Adrenal gland (tissue), 12 donors: Measurements from ENCODE around the gene CFD. TPM values are rescaled to one million over a fixed set of nuclear protein-coding genes. Genes with fewer than 3 reads are reported as not detected.

Experiments
- DNase-seq, 7 donors: peaks; one replicate each; pipeline ENCODE4 v3.0.0-alpha.2; 2019 to 2020
- H3K27ac ChIP-seq, 5 donors: fragments of 200-600 bp; sonication (generic) in 4 of 5; 1 replicate in 3 of 5; 2 replicates in 2 of 5; pipeline versions ENCODE4 v1.5.1 to v1.8.0; 2016 to 2020; ENCODE audit warnings: mild to moderate bottlenecking in 1 of 5
- H3K27me3 ChIP-seq: fragments of 200-600 bp; 2 replicates; pipeline ENCODE4 v1.8.0; 2021
- H3K36me3 ChIP-seq, 2 donors: fragments of 200-600 bp; replicated peaks in 1 of 2; 1 replicate in 1 of 2; 2 replicates in 1 of 2; pipeline versions ENCODE4 v1.5.1 to v1.8.0; 2018 to 2022
- H3K4me1 ChIP-seq, 2 donors: fragments of 200-600 bp; replicated peaks in 1 of 2; 1 replicate in 1 of 2; 2 replicates in 1 of 2; pipeline versions ENCODE4 v1.5.1 to v1.8.0; 2018 to 2021
- H3K4me3 ChIP-seq, 4 donors: fragments of 200-600 bp; sonication (generic) in 3 of 4; one replicate each; pipeline ENCODE4 v1.5.1; 2016 to 2018
- H3K9me3 ChIP-seq, 3 donors: fragments of 200-600 bp; sonication (generic) in 1 of 3; replicated peaks in 1 of 3; 1 replicate in 2 of 3; 2 replicates in 1 of 3; pipeline versions ENCODE4 v1.5.1 to v1.8.0; 2016 to 2021
- CTCF ChIP-seq, 6 experiments: fragments of 450-650 bp in 4 of 6; fragments of 200-600 bp in 2 of 6; sonication (generic) in 1 of 6; IDR thresholded peaks; 1 replicate in 5 of 6; 2 replicates in 1 of 6; pipeline versions ENCODE4 v1.5.1 to v1.8.0; 2016 to 2021; ENCODE audit warnings: antibody characterized with exemption in 6 of 6, mild to moderate bottlenecking in 2 of 6, moderate library complexity in 1 of 6
- POLR2A ChIP-seq, 2 donors: fragments of 450-650 bp; IDR thresholded peaks; one replicate each; pipeline ENCODE4 v1.6.1; 2017; ENCODE audit warnings: antibody characterized with exemption in 2 of 2, mild to moderate bottlenecking in 2 of 2, moderate library complexity in 1 of 2
- WGBS, 4 donors: extraction: QIAGEN DNeasy Blood & Tissue Kit in 2 of 4; methylation state at CpG; one replicate each; pipeline versions ENCODE4 v1.1.5 to v1.1.7; 2013 to 2017; 5-methylcytosine and 5-hydroxymethylcytosine counted together
- intact Hi-C, 2 donors: fragments of 100-400 bp; cut with DNase I; formaldehyde crosslinking; loops; one replicate each; pipeline versions ENCODE4 v1.14.1 to v1.15.0; 2022 to 2023
- polyA plus RNA-seq, 3 donors: library from polyadenylated mRNA; stranded (reverse); fragments of 200-250 nt in 2 of 3; fragments of 350-450 nt in 1 of 3; fragmentation: Illumina TruSeq in 1 of 3; extraction: RNeasy Lipid Tissue Mini Kit (QIAGEN cat#74804) in 1 of 3; gene quantifications; one replicate each; pipeline ENCODE4 v1.2.3, GENCODE V29; 2013 to 2014
- total RNA-seq, 9 donors: library from RNA; depleted of rRNA in 4 of 9; stranded (reverse); fragments of >200 nt in 4 of 9; fragments of 120-200 nt in 1 of 9; fragmentation: NEBNext Ultra II Directional in 1 of 9; extraction: Animal tissue kit (Norgen Biotek cat#: 25700) in 1 of 9; gene quantifications; one replicate each; pipeline versions ENCODE4 v1.1.0 to v1.2.4, GENCODE V29; 2013 to 2023
- donor health status: healthy with polysubstance abuse.
- donor health status: Bipolar disorder and iron deficiency.
- donor health status: DM: yes; HTN: yes; CAD: no.
- donor health status: DM: no; HTN: no; CAD: no.
- donor health status: DM: no; HTN: no; CAD: no.
- donor health status: DM: yes; HTN: yes; CAD: no.

The CFD gene
- total and polyA plus RNA-seq, 12 donors: 0.92 to 466 (median 55.1) TPM

GRCh38 chr19:892894-893689, 33.6 kb downstream of the CFD start, which contains the start of the genes MED16 and RNU6-9:
TSS of gene MED16 (minus strand) at chr19:893187. CDS start at chr19:891131, 2,056 bp downstream.
TSS of gene RNU6-9 (plus strand) at chr19:893484.
- Histone ChIP-seq H3K36me3 (peaks cover 0 to 16% of the 10 kb centered on the region in 2 donors), H3K27me3 (no peaks in the 10 kb centered on the region), H3K27ac (peak within 1 kb of the TSS; percentile 55 to 91 (median 87)), H3K4me1 (peaks cover 6 to 8% of the 10 kb centered on the region in 2 donors), H3K4me3 (peak within 1 kb of the TSS; percentile 52 to 99 (median 77)), H3K9me3 (no peaks in the 10 kb centered on the region)
- TF ChIP-seq POLR2A (IDR thresholded peaks at IDR 0.05): peak; percentile 43 to 56
- no peak for TF ChIP-seq CTCF (IDR thresholded peaks at IDR 0.05)
- intact Hi-C loops: no loop called here
- WGBS, 4 donors: 0 to 2% (median 1%) methylated on average over 17 to 69 of the region's 69 CpGs
- peak; percentile 90 to 96 (median 93) for DNase-seq

DNA sequence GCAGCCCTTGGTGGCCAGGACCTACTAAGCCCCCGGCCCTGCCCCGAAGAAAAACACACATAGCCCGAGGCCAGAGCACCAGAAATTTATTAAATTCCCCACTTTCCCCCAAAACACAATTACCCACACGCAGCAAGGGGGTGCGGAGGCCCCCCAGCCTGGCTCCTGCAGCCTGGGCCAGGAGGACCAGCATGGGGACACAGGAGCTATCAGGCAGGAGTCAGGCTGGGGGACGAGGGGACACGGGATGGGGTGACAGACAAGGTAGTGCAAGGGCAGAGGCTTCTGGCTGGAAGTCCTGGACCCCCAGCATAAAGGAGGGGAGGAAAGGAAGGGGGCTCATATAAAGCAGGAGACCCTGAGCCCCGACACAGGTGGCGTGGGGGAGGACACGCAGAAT, 37.0 kb downstream of the CFD start:
- Histone ChIP-seq H3K9me3 (no peaks in the 10 kb centered on the region), H3K27me3 (no peaks in the 10 kb centered on the region), H3K36me3 (peaks cover 0 to 3% of the 10 kb centered on the region in 2 donors), H3K4me3 (no peak overlapping the region), H3K27ac (no peak overlapping the region), H3K4me1 (peaks cover 6 to 8% of the 10 kb centered on the region in 2 donors)
- no peak for DNase-seq
- TF ChIP-seq CTCF (IDR thresholded peaks at IDR 0.05): no peak
- TF ChIP-seq POLR2A (IDR thresholded peaks at IDR 0.05): no peak
- 81 to 91% (median 84%) methylated on average over 6 to 10 of the region's 10 CpGs for WGBS, 4 donors
- intact Hi-C loops: no loop called here

DNA sequence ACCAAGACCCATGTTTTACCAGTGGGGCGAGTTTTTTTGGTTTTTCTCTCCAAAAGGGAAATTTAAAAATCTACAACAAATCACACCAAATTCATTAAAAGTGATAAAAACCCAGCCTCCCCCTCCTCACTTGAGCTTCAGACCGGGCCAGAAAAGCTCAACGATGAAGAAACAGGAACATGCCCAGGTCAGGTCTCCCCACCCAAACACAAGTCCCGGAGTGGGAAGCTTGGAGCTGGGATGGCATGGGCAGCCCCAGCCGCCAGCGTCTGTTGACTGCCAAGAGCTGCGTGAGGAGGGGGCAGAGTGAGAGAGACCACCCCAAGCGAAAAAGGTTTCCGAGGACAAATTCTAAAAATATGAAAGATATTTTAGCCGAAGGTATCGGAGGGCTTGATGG, 37.5 kb downstream of the CFD start:
- Histone ChIP-seq H3K27me3 (no peaks in the 10 kb centered on the region), H3K27ac (no peak overlapping the region), H3K9me3 (no peaks in the 10 kb centered on the region), H3K4me1 (peaks cover 5 to 6% of the 10 kb centered on the region in 2 donors), H3K4me3 (no peak overlapping the region), H3K36me3 (peaks cover 0 to 3% of the 10 kb centered on the region in 2 donors)
- TF ChIP-seq CTCF (IDR thresholded peaks at IDR 0.05): no peak
- no peak for TF ChIP-seq POLR2A (IDR thresholded peaks at IDR 0.05)
- no peak for DNase-seq
- 91 to 93% (median 92%) methylated on average over 11 of the region's 11 CpGs for WGBS, 4 donors
- intact Hi-C loops: no loop called here

GRCh38 chr19:897442-898039, 38.1 kb downstream of the CFD start:
- H3K4me1 ChIP-seq: peaks cover 0 to 7% of the 10 kb centered on the region in 2 donors
- H3K36me3 ChIP-seq: peaks cover 0 to 3% of the 10 kb centered on the region in 2 donors
- 92 to 94% (median 93%) methylated on average over 12 to 26 of the region's 26 CpGs for WGBS, 4 donors
- H3K27ac ChIP-seq: no peak overlapping the region
- intact Hi-C loops: no loop called here
- H3K4me3 ChIP-seq: no peak overlapping the region
- no peaks in the 10 kb centered on the region for H3K27me3 ChIP-seq
- H3K9me3 ChIP-seq: no peaks in the 10 kb centered on the region
- DNase-seq: no peak
- TF ChIP-seq CTCF (IDR thresholded peaks at IDR 0.05) (no peak), POLR2A (IDR thresholded peaks at IDR 0.05) (no peak)
